ENCODE data around the gene XPR1. TPM values are rescaled to one million over a fixed set of nuclear protein-coding genes. Genes with fewer than 3 reads are reported as not detected.

Gene XPR1
- total and polyA plus RNA-seq, 2 of the 8 experiments (the other 6 are each of a cell fraction or from before 2014, with no cell fraction given) = 28.6 to 43.9 TPM

GRCh38 chr1:180662709-180663108, 30.9 kb downstream of the XPR1 start:
- Histone ChIP-seq H3K79me2 (ENCODE audit: control insufficient read depth in 1 of 2, insufficient read depth in 2 of 2, low read length in 2 of 2) (peaks cover 0 to 51% of the 10 kb centered on the region in 2 experiments; a peak in 2 of 4 replicates), H3K14ac (ENCODE audit: insufficient read length) (no peak overlapping the region), H3K36me3 (ENCODE audit: control insufficient read depth in 2 of 4, insufficient read depth in 4 of 4, low read length in 3 of 4) (no peaks in the 10 kb centered on the region), H3K4me1 (replicated peaks in 1 of 4; ENCODE audit: control insufficient read depth in 3 of 4, insufficient read depth in 4 of 4, low read length in 3 of 4) (no peaks in the 10 kb centered on the region), H3K9me3 (ENCODE audit: insufficient read depth in 2 of 2, low read depth in 1 of 2, low read length in 1 of 2) (peaks cover 5 to 8% of the 10 kb centered on the region in 2 experiments; a peak in 3 of 4 replicates), H4K5ac (ENCODE audit: insufficient read length, low read depth, low read length) (no peak overlapping the region), H2BK120ac (replicated peaks; ENCODE audit: low read depth, low read length) (no peak overlapping the region), H3K56ac (replicated peaks; ENCODE audit: insufficient read length, low read depth, low read length) (no peak overlapping the region), H3K27ac (ENCODE audit: low read depth, low read length) (no peak overlapping the region), H2AK5ac (ENCODE audit: low read depth, low read length) (no peak overlapping the region), H3K79me1 (ENCODE audit: low read depth, low read length) (peaks cover 5% of the 10 kb centered on the region), H3K4me2 (ENCODE audit: insufficient read depth in 1 of 2, low read depth in 2 of 2, low read length in 2 of 2) (no peak overlapping the region), H2BK20ac (ENCODE audit: low read length) (no peak overlapping the region), H4K20me1 (replicated peaks in 1 of 2; ENCODE audit: control insufficient read depth in 1 of 2, insufficient read depth in 2 of 2, low read length in 2 of 2) (no peaks in the 10 kb centered on the region), H3K4me3 (ENCODE audit: extremely low read depth in 1 of 4, insufficient read depth in 2 of 4, low read depth in 3 of 4, low read length in 4 of 4) (no peak overlapping the region), H3K27me3 (replicated peaks in 1 of 4; ENCODE audit: control insufficient read depth in 3 of 4, extremely low read depth in 1 of 4, insufficient read depth in 3 of 4, low read length in 3 of 4) (no peaks in the 10 kb centered on the region), H4K8ac (ENCODE audit: extremely low read depth, insufficient read depth, low read length) (no peak overlapping the region), H3K18ac (ENCODE audit: extremely low read depth, low read length) (no peak overlapping the region), H2BK12ac (ENCODE audit: low read depth, low read length) (no peak overlapping the region), H4K91ac (replicated peaks; ENCODE audit: insufficient read length, low read length) (no peak overlapping the region), H2BK5ac (ENCODE audit: low read depth, low read length) (no peak overlapping the region), H3K4ac (replicated peaks; ENCODE audit: insufficient read length, low read depth, low read length) (no peak overlapping the region), H3K9ac (replicated peaks in 1 of 4; ENCODE audit: extremely low read depth in 1 of 4, low read depth in 3 of 4, low read length in 3 of 4) (no peak overlapping the region), H3K23ac (ENCODE audit: insufficient read length) (no peak overlapping the region), H2AFZ (ENCODE audit: low read length) (no peak overlapping the region), H3K23me2 (ENCODE audit: low read depth, low read length) (no peaks in the 10 kb centered on the region), H2BK15ac (ENCODE audit: low read length) (no peak overlapping the region)
- CTCF ChIA-PET (ENCODE audit: partially characterized antibody) = no interaction called here
- DNase-seq (ENCODE audit: low read depth in 1 of 2, low spot score in 2 of 2) = no peak
- FAIRE-seq = no peak
- TF ChIP-seq POU5F1 (IDR thresholded peaks at IDR 0.05; ENCODE audit: low read depth, low read length) (no peak), PHF8 (conservative IDR thresholded peaks at IDR 0.05; ENCODE audit: low read depth, low read length) (no peak), KDM4A (IDR thresholded peaks at IDR 0.05; ENCODE audit: low read depth, low read length, severe bottlenecking) (no peak), RXRA (IDR thresholded peaks at IDR 0.05; ENCODE audit: insufficient read depth, low read depth, low read length) (no peak), POLR2A (IDR thresholded peaks at IDR 0.05; ENCODE audit: control extremely low read depth in 1 of 2, low read depth in 2 of 2, low read length in 2 of 2) (no peak), CREB1 (IDR thresholded peaks at IDR 0.05) (no peak), NRF1 (IDR thresholded peaks at IDR 0.05; ENCODE audit: low read depth, low read length) (no peak), RFX5 (IDR thresholded peaks at IDR 0.05; ENCODE audit: borderline replicate concordance, low read depth, low read length) (no peak), GABPA (IDR thresholded peaks at IDR 0.05; ENCODE audit: borderline replicate concordance, insufficient read depth, low read length) (no peak)
- POLR2A ChIA-PET (ENCODE audit: partially characterized antibody) = no interaction called here

Measured in H1 (cell line).